ENCODE measurements around the gene EDDM3A.

The EDDM3A gene

DNA sequence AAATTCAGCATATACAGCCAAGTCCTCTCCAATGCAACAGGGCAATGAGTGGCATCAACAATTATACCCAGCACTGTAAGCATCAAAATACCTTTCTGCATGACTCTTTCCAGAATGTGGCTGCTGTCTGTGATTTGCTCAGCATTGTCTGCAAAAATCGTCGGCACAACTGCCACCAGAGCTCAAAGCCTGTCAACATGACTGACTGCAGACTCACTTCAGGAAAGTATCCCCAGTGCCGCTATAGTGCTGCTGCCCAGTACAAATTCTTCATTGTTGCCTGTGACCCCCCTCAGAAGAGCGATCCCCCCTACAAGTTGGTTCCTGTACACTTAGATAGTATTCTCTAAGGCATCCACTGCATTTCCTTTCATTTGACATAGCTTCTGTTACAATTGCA lies 36.1 kb downstream of the EDDM3A start:
- H3K4me3 ChIP-seq (ENCODE audit: low read depth, low read length) = peak overlapping the region; percentile 62
- TF ChIP-seq CTCF (IDR thresholded peaks at IDR 0.05; ENCODE audit: insufficient read depth, low read depth, low read length, missing control alignments) = no peak
- peak; percentile 37 for DNase-seq (ENCODE audit: low read depth)

DNA sequence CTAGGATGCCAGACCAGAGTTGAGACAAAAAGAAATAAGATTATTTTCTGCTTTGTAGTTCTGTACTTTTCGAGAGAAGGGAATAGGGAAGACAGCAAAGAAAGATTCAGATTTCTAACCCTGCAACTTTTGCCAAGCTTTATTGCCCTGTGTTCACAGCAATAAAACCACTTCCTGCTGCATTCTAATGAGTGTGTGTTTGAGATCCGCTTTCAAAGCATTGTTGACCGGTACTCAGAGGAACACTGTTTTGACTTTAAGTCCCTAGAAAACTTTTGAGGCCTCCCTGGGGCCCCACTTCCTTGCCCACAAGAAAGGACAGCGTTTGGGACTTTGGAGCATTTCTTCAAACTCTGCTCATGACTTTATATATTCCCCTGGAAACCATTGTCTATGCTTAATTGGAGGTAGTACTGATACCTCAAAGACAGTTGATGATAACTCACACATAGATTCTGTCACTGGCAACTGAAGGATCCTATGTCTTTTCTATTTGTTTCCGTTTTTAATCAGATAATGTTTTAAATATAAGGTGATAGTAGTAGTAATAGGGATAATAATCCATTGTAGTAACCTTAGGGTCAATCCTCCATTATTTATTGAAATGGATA lies 36.7 kb downstream of the EDDM3A start:
- peak; percentile 64 for DNase-seq (ENCODE audit: low read depth)
- no peak for TF ChIP-seq CTCF (IDR thresholded peaks at IDR 0.05; ENCODE audit: insufficient read depth, low read depth, low read length, missing control alignments)
- H3K4me3 ChIP-seq (ENCODE audit: low read depth, low read length) = peak overlapping the region; percentile 62

GRCh38 chr14:20787025-20787424 lies 41.3 kb downstream of the EDDM3A start:
- no peak for DNase-seq (ENCODE audit: low read depth)
- no peak for TF ChIP-seq CTCF (IDR thresholded peaks at IDR 0.05; ENCODE audit: insufficient read depth, low read depth, low read length, missing control alignments)
- no peak overlapping the region for H3K4me3 ChIP-seq (ENCODE audit: low read depth, low read length)

DNA sequence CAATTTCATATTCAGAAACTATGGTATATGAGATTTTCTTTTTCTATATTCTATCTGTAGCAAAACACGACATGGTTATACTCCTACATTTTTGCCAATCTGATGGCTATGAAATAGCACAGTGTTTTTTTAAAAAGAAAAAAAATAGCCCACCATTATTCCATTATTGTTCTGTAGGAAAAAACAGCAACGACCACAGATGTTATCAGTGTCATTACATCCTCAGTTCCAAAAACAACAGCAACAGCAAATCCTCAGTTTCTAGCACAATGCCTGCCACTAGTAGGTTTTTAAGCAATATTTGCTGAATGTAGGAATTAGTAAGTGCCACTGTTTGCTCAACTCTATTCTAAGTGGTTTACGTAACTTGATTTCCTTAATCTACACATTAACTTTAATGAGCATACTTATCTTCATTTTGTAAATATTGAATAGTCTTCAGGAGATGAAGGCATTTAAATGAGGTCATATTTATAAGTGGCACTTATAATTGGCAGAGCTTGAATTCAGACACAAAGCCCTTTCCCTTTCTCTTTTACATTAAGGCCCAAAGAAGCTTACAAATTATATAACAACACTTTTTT lies 43.6 kb downstream of the EDDM3A start:
- DNase-seq (ENCODE audit: low read depth) = no peak
- no peak for TF ChIP-seq CTCF (IDR thresholded peaks at IDR 0.05; ENCODE audit: insufficient read depth, low read depth, low read length, missing control alignments)
- H3K4me3 ChIP-seq (ENCODE audit: low read depth, low read length) = no peak overlapping the region

- H3K4me3 ChIP-seq (ENCODE audit: low read depth, low read length) = no peak overlapping the region
- no peak for DNase-seq (ENCODE audit: low read depth)
- no peak for TF ChIP-seq CTCF (IDR thresholded peaks at IDR 0.05; ENCODE audit: insufficient read depth, low read depth, low read length, missing control alignments)
Measured at GRCh38 chr14:20790464-20791116, 44.9 kb downstream of the EDDM3A start.

DNA sequence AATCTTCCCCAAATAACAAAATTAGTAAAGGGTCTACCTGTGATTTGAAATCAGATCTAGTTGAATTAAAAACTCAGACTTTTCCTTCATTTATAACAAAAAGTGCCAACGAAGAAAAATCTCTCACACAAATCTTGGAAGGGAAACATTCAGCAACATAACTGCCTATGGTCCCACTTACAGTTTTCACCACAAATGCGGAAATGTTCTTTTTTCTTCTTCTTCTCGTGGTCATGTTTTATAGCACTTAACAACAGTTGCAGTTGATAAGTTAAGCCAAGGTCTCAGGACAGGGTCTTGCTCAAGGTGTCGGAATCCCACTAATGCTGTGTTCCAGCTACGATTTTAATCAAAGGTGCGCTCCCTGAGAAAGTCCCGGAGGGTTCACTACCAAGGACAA lies 45.5 kb downstream of the EDDM3A start:
- DNase-seq (ENCODE audit: low read depth) = no peak
- no peak for TF ChIP-seq CTCF (IDR thresholded peaks at IDR 0.05; ENCODE audit: insufficient read depth, low read depth, low read length, missing control alignments)
- H3K4me3 ChIP-seq (ENCODE audit: low read depth, low read length) = no peak overlapping the region
